Prostate gland (tissue), 2 donors: ENCODE results near the gene PPP1R13L. TPM values are rescaled to one million over a fixed set of nuclear protein-coding genes. Genes with fewer than 3 reads are reported as not detected.
"Not testable (repeated sequence)": the region's sequence is repeated elsewhere in the genome, so short reads cannot be mapped to it uniquely, and the experiment has no call there.

Experiments used
- DNase-seq: peaks from one replicate; pipeline ENCODE4 v3.0.0-alpha.2; 2019; ENCODE audit warnings: low spot score
- H3K27ac ChIP-seq, 2 donors: fragments of 200-600 bp; sonication (generic); 2 replicates each; pipeline ENCODE4 v1.5.1; 2017 to 2019
- H3K27me3 ChIP-seq: fragments of 200-600 bp; sonication (generic); replicated peaks from 2 replicates; pipeline ENCODE4 v1.5.1; 2019; ENCODE audit not compliant: insufficient read depth
- H3K36me3 ChIP-seq, 2 donors: fragments of 200-600 bp; sonication (generic); 1 replicate in 1 of 2; 2 replicates in 1 of 2; pipeline versions ENCODE4 v1.5.1 to v1.8.1; 2017 to 2019
- H3K4me1 ChIP-seq: fragments of 200-600 bp; sonication (generic); replicated peaks from 2 replicates; pipeline ENCODE4 v1.5.1; 2019
- H3K4me3 ChIP-seq, 2 donors: fragments of 200-600 bp; sonication (generic); 2 replicates each; pipeline ENCODE4 v1.5.1; 2017 to 2019
- H3K9me3 ChIP-seq: fragments of 200-600 bp; sonication (generic); 2 replicates; pipeline ENCODE4 v1.5.1; 2017
- CTCF ChIP-seq, 4 experiments: fragments of 200-600 bp in 2 of 4; fragments of 450-650 bp in 2 of 4; sonication (generic) in 2 of 4; IDR thresholded peaks; 1 replicate in 3 of 4; 2 replicates in 1 of 4; pipeline ENCODE4 v1.5.1; 2016 to 2019; ENCODE audit warnings: antibody characterized with exemption in 4 of 4, mild to moderate bottlenecking in 2 of 4, moderate library complexity in 2 of 4
- POLR2A ChIP-seq: fragments of 450-650 bp; IDR thresholded peaks from one replicate; pipeline ENCODE4 v1.6.1; 2016; ENCODE audit warnings: antibody characterized with exemption, mild to moderate bottlenecking
- POLR2AphosphoS5 ChIP-seq: sonication (generic); formaldehyde crosslinking; IDR thresholded peaks from one replicate; pipeline ENCODE4 v1.6.1; 2017; ENCODE audit warnings: antibody characterized with exemption
- WGBS: methylation state at CpG from one replicate; pipeline ENCODE4 v1.1.5; 2018; 5-methylcytosine and 5-hydroxymethylcytosine counted together
- intact Hi-C: fragments of 100-400 bp; cut with DNase I; formaldehyde crosslinking; loops from one replicate; pipeline ENCODE4 v1.14.2; 2022
- total RNA-seq, 2 donors: library from RNA; depleted of rRNA; stranded (reverse); fragments of >200 nt; gene quantifications; one replicate each; pipeline ENCODE4 v1.1.0, GENCODE V29; 2016

PPP1R13L gene
- total RNA-seq, 2 donors from 2014 or later: 56.1 to 60.3 TPM

- WGBS: 87% methylated on average over 6 of the region's 6 CpGs
Observed at GRCh38 chr19:45413497-45413896, 8.6 kb upstream of the PPP1R13L start.

GRCh38 chr19:45410330-45410729, 5.5 kb upstream of the PPP1R13L start:
- H3K27me3 ChIP-seq, H3K9me3 ChIP-seq, H3K4me1 ChIP-seq, DNase-seq, H3K4me3 ChIP-seq, H3K36me3 ChIP-seq, H3K27ac ChIP-seq, intact Hi-C loops: not testable (repeated sequence)
- WGBS: 96% methylated on average over 4 of the region's 4 CpGs

More at GRCh38 chr19:45413497-45413896, 8.6 kb upstream of the PPP1R13L start:
- DNase-seq: no peak
- Histone ChIP-seq H3K27me3 (no peaks in the 10 kb centered on the region), H3K36me3 (peaks cover 0 to 3% of the 10 kb centered on the region in 2 donors), H3K4me3 (no peak overlapping the region), H3K4me1 (no peaks in the 10 kb centered on the region), H3K27ac (no peak overlapping the region), H3K9me3 (no peaks in the 10 kb centered on the region)
- TF ChIP-seq POLR2A: no peak
- TF ChIP-seq POLR2AphosphoS5: no peak
- no peak for TF ChIP-seq CTCF (IDR thresholded peaks at IDR 0.05)
- intact Hi-C loops: no loop called here

- intact Hi-C loops: no loop called here
- 55% methylated on average over 4 of the region's 4 CpGs for WGBS
- Histone ChIP-seq H3K36me3 (peaks cover 0 to 3% of the 10 kb centered on the region in 2 donors), H3K4me1 (peaks cover 9% of the 10 kb centered on the region), H3K27me3 (no peaks in the 10 kb centered on the region), H3K4me3 (no peak overlapping the region), H3K9me3 (no peaks in the 10 kb centered on the region), H3K27ac (no peak overlapping the region)
- TF ChIP-seq CTCF (IDR thresholded peaks at IDR 0.05): no peak
- TF ChIP-seq POLR2A: no peak
- no peak for TF ChIP-seq POLR2AphosphoS5
- DNase-seq: no peak
Observed at GRCh38 chr19:45409557-45409920, 4.7 kb upstream of the PPP1R13L start.

GRCh38 chr19:45408830-45409556, 4.1 kb upstream of the PPP1R13L start:
- H3K9me3 ChIP-seq: no peaks in the 10 kb centered on the region
- intact Hi-C loops: no loop called here
- WGBS: 84% methylated on average over 15 of the region's 15 CpGs
- no peak for DNase-seq
- no peak overlapping the region for H3K27ac ChIP-seq
- H3K4me3 ChIP-seq: no peak overlapping the region
- H3K27me3 ChIP-seq: no peaks in the 10 kb centered on the region
- H3K36me3 ChIP-seq: peaks cover 0 to 3% of the 10 kb centered on the region in 2 donors
- TF ChIP-seq CTCF (IDR thresholded peaks at IDR 0.05) (no peak), POLR2A (no peak)
- H3K4me1 ChIP-seq: peaks cover 9% of the 10 kb centered on the region

- no peak overlapping the region for H3K27ac ChIP-seq
- WGBS: 90% methylated on average over 8 of the region's 8 CpGs
- intact Hi-C loops: no loop called here
Observed at GRCh38 chr19:45408121-45408520, 3.3 kb upstream of the PPP1R13L start.

GRCh38 chr19:45407585-45407984, 2.7 kb upstream of the PPP1R13L start:
- H3K36me3 ChIP-seq, DNase-seq, H3K27ac ChIP-seq, intact Hi-C loops, H3K9me3 ChIP-seq, H3K27me3 ChIP-seq, H3K4me3 ChIP-seq, H3K4me1 ChIP-seq: not testable (repeated sequence)
- 87% methylated on average over 5 of the region's 5 CpGs for WGBS

More at GRCh38 chr19:45408121-45408520, 3.3 kb upstream of the PPP1R13L start:
- no peaks in the 10 kb centered on the region for H3K36me3 ChIP-seq
- H3K4me3 ChIP-seq: no peak overlapping the region
- TF ChIP-seq CTCF (IDR thresholded peaks at IDR 0.05) (no peak), POLR2AphosphoS5 (no peak), POLR2A (no peak)
- no peaks in the 10 kb centered on the region for H3K9me3 ChIP-seq
- peaks cover 9% of the 10 kb centered on the region for H3K4me1 ChIP-seq
- H3K27me3 ChIP-seq: no peaks in the 10 kb centered on the region
- no peak for DNase-seq
